SK-N-SH treated with all-trans-retinoic acid at 6 μM for 48 hours (cell line): Measurements from ENCODE around the gene RAB44.

Experiments
- CSRNP3 ChIP-seq: fragments of 250-450 bp; sonication (Bioruptor Pico); IDR thresholded peaks from 2 replicates; pipeline ENCODE4 v1.5.1; 2021; ENCODE audit warnings: mild to moderate bottlenecking, moderate library complexity
- ISL1 ChIP-seq: fragments of 250-450 bp; sonication (Bioruptor Pico); IDR thresholded peaks from 2 replicates; pipeline ENCODE4 v2.1.2; 2022; ENCODE audit warnings: mild to moderate bottlenecking, moderate library complexity
- TOX ChIP-seq: fragments of 250-450 bp; sonication (Bioruptor Pico); IDR thresholded peaks from 2 replicates; pipeline ENCODE4 v1.8.0; 2021; ENCODE audit warnings: mild to moderate bottlenecking, moderate library complexity, borderline replicate concordance
- ZFP3 ChIP-seq: fragments of 250-450 bp; sonication (Bioruptor Pico); IDR thresholded peaks from 2 replicates; pipeline ENCODE4 v1.5.0; 2020; ENCODE audit warnings: mild to moderate bottlenecking, moderate library complexity
- ZFP30 ChIP-seq: fragments of 450-650 bp; formaldehyde crosslinking; IDR thresholded peaks from 2 replicates; pipeline ENCODE4 v1.5.0; 2022; ENCODE audit warnings: mild to moderate bottlenecking, moderate library complexity
- ZNF565 ChIP-seq: fragments of 450-650 bp; formaldehyde crosslinking; conservative IDR thresholded peaks from 2 replicates; pipeline ENCODE4 v1.5.0; 2020; ENCODE audit warnings: low read depth, mild to moderate bottlenecking, moderate library complexity
- ZNF70 ChIP-seq: fragments of 450-650 bp; formaldehyde crosslinking; IDR thresholded peaks from 2 replicates; pipeline ENCODE4 v1.5.0; 2020; ENCODE audit warnings: mild to moderate bottlenecking, moderate library complexity

GRCh38 chr6:36722879-36723278 is 25.3 kb downstream of the RAB44 start:
- no peak for TF ChIP-seq ZFP3
- TF ChIP-seq ZFP30 (CRISPR knock-in tag) = no peak
- no peak for TF ChIP-seq ZNF70 (CRISPR knock-in tag)
- TF ChIP-seq CSRNP3 = no peak
- no peak for TF ChIP-seq ZNF565 (CRISPR knock-in tag)
- TF ChIP-seq ISL1 (CRISPR knock-in tag) = no peak
- TF ChIP-seq TOX = no peak
